HFF-Myc (cell line): ENCODE data around the gene GNG4.

ENCODE experiments used
- DNase-seq: peaks from one replicate; pipeline ENCODE4 v3.0.0-alpha.2; 2011; ENCODE audit warnings: low read depth; ENCODE audit errors: extremely low read depth
- H3K4me3 ChIP-seq: replicated peaks from 2 replicates; pipeline ENCODE4 v1.5.1; 2011; ENCODE audit warnings: low read depth, mild to moderate bottlenecking, control low read depth, low read length
- CTCF ChIP-seq: IDR thresholded peaks from 2 replicates; pipeline ENCODE4 v1.5.1; 2012; ENCODE audit warnings: mild to moderate bottlenecking, low read depth, low read length, control low read depth; ENCODE audit errors: missing control alignments

GNG4 gene

GRCh38 chr1:235663628-235664027 lies 14.0 kb upstream of the GNG4 start:
- TF ChIP-seq CTCF: no peak
- H3K4me3 ChIP-seq: no peak overlapping the region
- DNase-seq: no peak

GRCh38 chr1:235661568-235661967 lies 12.0 kb upstream of the GNG4 start:
- H3K4me3 ChIP-seq: no peak overlapping the region
- no peak for TF ChIP-seq CTCF

GRCh38 chr1:235659186-235659771 lies 9.7 kb upstream of the GNG4 start:
- no peak overlapping the region for H3K4me3 ChIP-seq
- TF ChIP-seq CTCF: no peak
- DNase-seq: no peak

More at GRCh38 chr1:235661568-235661967, 12.0 kb upstream of the GNG4 start:
- DNase-seq: no peak

- no peak for DNase-seq
- no peak overlapping the region for H3K4me3 ChIP-seq
- no peak for TF ChIP-seq CTCF
Measured at GRCh38 chr1:235657747-235658526, 8.4 kb upstream of the GNG4 start.

- no peak for DNase-seq
- TF ChIP-seq CTCF: no peak
- H3K4me3 ChIP-seq: no peak overlapping the region
Measured at GRCh38 chr1:235657269-235657668, 7.7 kb upstream of the GNG4 start.

GRCh38 chr1:235652364-235652763 lies 2.8 kb upstream of the GNG4 start:
- H3K4me3 ChIP-seq: no peak overlapping the region
- TF ChIP-seq CTCF: no peak
- DNase-seq: no peak
